K562 treated with DMSO at 1 percent for 12 hours (cell line): ENCODE data around the gene IGFL1. TPM values are rescaled to one million over a fixed set of nuclear protein-coding genes. Genes with fewer than 3 reads are reported as not detected.

ENCODE experiments used
- total RNA-seq: library from RNA; unstranded; fragments of 300-600 nt; gene quantifications from 2 replicates; pipeline ENCODE4 v1.2.3, GENCODE V29; 2022; ENCODE audit not compliant: insufficient read depth

The IGFL1 gene
- total RNA-seq: not detected in 2 replicates

GRCh38 chr19:46229442-46229841 lies at the start of gene IGFL1:
TSS of gene IGFL1 (plus strand) at chr19:46229742. CDS start at chr19:46229775, 33 bp downstream.

Other genes starting within 250 kb of the IGFL1 start
- gene CCDC61, start 234.3 kb upstream of the IGFL1 start, total RNA-seq: 9.1 and 10.3 TPM in 2 replicates
- not detected in 2 replicates for gene PGLYRP1, start 206.7 kb upstream of the IGFL1 start, total RNA-seq
- gene IGFL4, start 188.7 kb upstream of the IGFL1 start, total RNA-seq: 0.30 TPM in 1 of 2 replicates, not detected in the other
- gene IGFL3, start 105.1 kb upstream of the IGFL1 start, total RNA-seq: not detected in 2 replicates
- 9.1 and 12.6 TPM in 2 replicates for gene IGFL2, start 81.5 kb upstream of the IGFL1 start, total RNA-seq
- gene HIF3A, start 67.3 kb downstream of the IGFL1 start, total RNA-seq: not detected in 2 replicates
- 63.6 and 77.2 TPM in 2 replicates for gene PPP5C, start 117.3 kb downstream of the IGFL1 start, total RNA-seq
- 5.4 and 7.9 TPM in 2 replicates for gene CCDC8, start 183.8 kb downstream of the IGFL1 start, total RNA-seq
- gene PNMA8C, start 199.2 kb downstream of the IGFL1 start, total RNA-seq: not detected in 2 replicates
- gene PNMA8A, start 241.8 kb downstream of the IGFL1 start, total RNA-seq: 7.3 and 18.4 TPM in 2 replicates